Measurements from ENCODE around the gene FOXJ1. TPM values are rescaled to one million over a fixed set of nuclear protein-coding genes. Genes with fewer than 3 reads are reported as not detected.
"Not testable (repeated sequence)": the region's sequence is repeated elsewhere in the genome, so short reads cannot be mapped to it uniquely, and the experiment has no call there.

Gene FOXJ1
- total RNA-seq, 3 donors from 2014 or later (not counting 1 experiment from before 2014, with no cell fraction given): 0.21 to 0.93 (median 0.36) TPM

DNA sequence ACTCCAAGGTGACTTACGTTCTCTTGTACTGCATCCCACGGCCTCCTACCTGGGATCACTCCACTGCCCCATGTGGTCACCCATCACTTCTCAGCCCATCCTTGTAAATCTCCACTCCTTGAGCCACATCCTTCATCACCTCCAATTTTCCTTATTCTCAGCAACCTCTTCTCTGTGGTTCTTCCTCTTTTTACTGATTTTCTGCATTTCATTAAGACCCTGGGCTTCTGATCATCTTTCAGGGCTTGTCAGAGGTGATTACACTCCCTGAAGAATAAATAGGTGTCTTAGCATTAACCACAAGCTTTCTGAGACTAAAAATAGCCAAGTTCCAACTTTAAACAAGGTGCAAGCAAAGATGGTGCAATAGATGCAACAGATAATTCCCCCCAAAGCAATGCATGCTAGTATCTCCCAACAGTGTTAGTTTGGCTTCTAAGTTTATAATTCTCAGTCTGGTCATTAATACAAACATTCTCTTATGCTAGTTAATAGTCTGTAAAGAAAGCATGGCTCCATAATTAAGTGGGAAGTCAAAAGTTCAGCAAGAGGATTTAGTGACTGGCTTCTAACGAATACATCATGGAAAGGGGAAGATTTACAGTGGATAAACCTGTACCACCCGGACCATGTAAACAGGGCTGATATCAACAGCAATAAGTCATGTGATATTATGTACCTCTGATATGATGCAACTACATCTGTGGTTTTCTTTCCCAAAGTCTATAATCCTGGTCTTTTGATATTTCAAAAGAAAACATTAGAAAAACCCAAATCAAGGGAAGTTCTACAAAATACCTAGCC lies 47.4 kb upstream of the FOXJ1 start:
- no peaks in the 10 kb centered on the region for H3K36me3 ChIP-seq (ENCODE audit: control insufficient read depth, insufficient read depth, low read length)
- Mint-ChIP-seq H3K4me1 (peaks cover 42 to 44% of the 10 kb centered on the region in 2 donors), H3K27ac (peak overlapping the region; percentile 3 to 86), H3K27me3 (ENCODE audit: low read depth in 2 of 2) (no peaks in the 10 kb centered on the region), H3K4me3 (peak overlapping the region; percentile 3), H3K9me3 (no peaks in the 10 kb centered on the region), H3K36me3 (no peaks in the 10 kb centered on the region)
- no peak overlapping the region for H3K27ac ChIP-seq (ENCODE audit: low read length)
- H3K9me3 ChIP-seq (ENCODE audit: control insufficient read depth, insufficient read depth, low read length): no peaks in the 10 kb centered on the region
- intact Hi-C loops (cut with micrococcal nuclease): no loop called here
- ATAC-seq (no peak), DNase-seq (no peak)
- no peaks in the 10 kb centered on the region for H3K27me3 ChIP-seq (ENCODE audit: control insufficient read depth, insufficient read depth, low read length)
- peaks cover 32% of the 10 kb centered on the region for H3K4me1 ChIP-seq (ENCODE audit: control insufficient read depth, insufficient read depth, low read length)
- H3K4me3 ChIP-seq (ENCODE audit: low read length): no peak overlapping the region
- TF ChIP-seq, protein P1, sequence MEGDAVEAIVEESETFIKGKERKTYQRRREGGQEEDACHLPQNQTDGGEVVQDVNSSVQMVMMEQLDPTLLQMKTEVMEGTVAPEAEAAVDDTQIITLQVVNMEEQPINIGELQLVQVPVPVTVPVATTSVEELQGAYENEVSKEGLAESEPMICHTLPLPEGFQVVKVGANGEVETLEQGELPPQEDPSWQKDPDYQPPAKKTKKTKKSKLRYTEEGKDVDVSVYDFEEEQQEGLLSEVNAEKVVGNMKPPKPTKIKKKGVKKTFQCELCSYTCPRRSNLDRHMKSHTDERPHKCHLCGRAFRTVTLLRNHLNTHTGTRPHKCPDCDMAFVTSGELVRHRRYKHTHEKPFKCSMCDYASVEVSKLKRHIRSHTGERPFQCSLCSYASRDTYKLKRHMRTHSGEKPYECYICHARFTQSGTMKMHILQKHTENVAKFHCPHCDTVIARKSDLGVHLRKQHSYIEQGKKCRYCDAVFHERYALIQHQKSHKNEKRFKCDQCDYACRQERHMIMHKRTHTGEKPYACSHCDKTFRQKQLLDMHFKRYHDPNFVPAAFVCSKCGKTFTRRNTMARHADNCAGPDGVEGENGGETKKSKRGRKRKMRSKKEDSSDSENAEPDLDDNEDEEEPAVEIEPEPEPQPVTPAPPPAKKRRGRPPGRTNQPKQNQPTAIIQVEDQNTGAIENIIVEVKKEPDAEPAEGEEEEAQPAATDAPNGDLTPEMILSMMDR (IDR thresholded peaks at IDR 0.05): no peak
- 93% methylated on average over 4 of the region's 4 CpGs for WGBS (ENCODE audit: insufficient coverage)

DNA sequence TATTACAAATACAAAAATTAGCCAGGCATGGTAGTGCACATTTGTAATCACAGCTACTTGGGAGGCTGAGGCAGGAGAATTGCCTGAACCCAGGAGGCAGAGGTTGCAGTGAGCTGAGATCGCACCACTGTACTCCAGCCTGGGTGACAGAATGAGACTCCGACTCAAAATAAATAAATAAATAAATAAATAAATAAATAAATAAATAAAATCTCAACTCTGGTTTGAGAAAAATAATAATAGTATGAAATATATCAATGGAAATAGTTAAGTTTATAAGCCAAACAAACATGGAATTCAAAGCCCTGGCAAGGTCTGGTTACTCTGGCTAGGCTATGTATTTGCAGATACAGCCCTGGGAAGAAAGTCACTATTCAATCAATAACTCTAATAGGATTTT lies 45.7 kb upstream of the FOXJ1 start:
- H3K36me3 ChIP-seq (ENCODE audit: control insufficient read depth, insufficient read depth, low read length); H3K27me3 Mint-ChIP-seq (ENCODE audit: low read depth in 2 of 2); DNase-seq; H3K9me3 Mint-ChIP-seq; H3K27ac ChIP-seq (ENCODE audit: low read length); ATAC-seq; H3K4me3 ChIP-seq (ENCODE audit: low read length); H3K9me3 ChIP-seq (ENCODE audit: control insufficient read depth, insufficient read depth, low read length); H3K27me3 ChIP-seq (ENCODE audit: control insufficient read depth, insufficient read depth, low read length); H3K27ac Mint-ChIP-seq; H3K4me3 Mint-ChIP-seq; H3K36me3 Mint-ChIP-seq; intact Hi-C loops (cut with micrococcal nuclease): not testable (repeated sequence)
- H3K4me1 Mint-ChIP-seq: peaks cover 33% of the 10 kb centered on the region in 2 donors
- WGBS (ENCODE audit: insufficient coverage): no CpG with 5 or more reads among the region's 2 CpGs
- H3K4me1 ChIP-seq (ENCODE audit: control insufficient read depth, insufficient read depth, low read length): peaks cover 31% of the 10 kb centered on the region

DNA sequence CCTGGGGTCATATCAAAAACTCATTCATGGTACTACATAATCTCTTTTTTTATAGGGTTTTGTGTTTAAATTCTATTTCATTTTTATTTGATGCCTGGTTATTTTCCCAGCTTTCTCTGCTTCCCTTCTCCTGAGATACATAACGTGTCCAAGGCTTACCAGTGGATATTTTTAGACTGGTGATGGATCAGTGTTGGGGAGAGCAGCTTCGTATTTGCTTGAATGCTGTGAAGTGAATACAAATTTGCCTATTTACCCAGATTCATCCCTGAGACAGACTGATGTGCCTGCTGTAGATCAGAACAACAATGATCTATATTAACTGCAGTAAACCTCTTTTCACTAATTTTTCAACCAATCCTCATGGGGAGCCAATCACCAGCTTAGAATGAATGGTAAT lies 43.2 kb upstream of the FOXJ1 start:
- no peaks in the 10 kb centered on the region for H3K27me3 ChIP-seq (ENCODE audit: control insufficient read depth, insufficient read depth, low read length)
- Mint-ChIP-seq H3K9me3 (no peaks in the 10 kb centered on the region), H3K27me3 (ENCODE audit: low read depth in 2 of 2) (no peaks in the 10 kb centered on the region), H3K4me1 (peaks cover 28 to 31% of the 10 kb centered on the region in 2 donors), H3K27ac (no peak overlapping the region), H3K36me3 (no peaks in the 10 kb centered on the region), H3K4me3 (no peak overlapping the region)
- peaks cover 12% of the 10 kb centered on the region for H3K4me1 ChIP-seq (ENCODE audit: control insufficient read depth, insufficient read depth, low read length)
- ATAC-seq (no peak), DNase-seq (no peak)
- no peak overlapping the region for H3K27ac ChIP-seq (ENCODE audit: low read length)
- no peaks in the 10 kb centered on the region for H3K9me3 ChIP-seq (ENCODE audit: control insufficient read depth, insufficient read depth, low read length)
- TF ChIP-seq, protein P1 (IDR thresholded peaks at IDR 0.05): no peak
- no CpG with 5 or more reads among the region's 2 CpGs for WGBS (ENCODE audit: insufficient coverage)
- H3K36me3 ChIP-seq (ENCODE audit: control insufficient read depth, insufficient read depth, low read length): no peaks in the 10 kb centered on the region
- H3K4me3 ChIP-seq (ENCODE audit: low read length): no peak overlapping the region
- intact Hi-C loops (cut with micrococcal nuclease): no loop called here

DNA sequence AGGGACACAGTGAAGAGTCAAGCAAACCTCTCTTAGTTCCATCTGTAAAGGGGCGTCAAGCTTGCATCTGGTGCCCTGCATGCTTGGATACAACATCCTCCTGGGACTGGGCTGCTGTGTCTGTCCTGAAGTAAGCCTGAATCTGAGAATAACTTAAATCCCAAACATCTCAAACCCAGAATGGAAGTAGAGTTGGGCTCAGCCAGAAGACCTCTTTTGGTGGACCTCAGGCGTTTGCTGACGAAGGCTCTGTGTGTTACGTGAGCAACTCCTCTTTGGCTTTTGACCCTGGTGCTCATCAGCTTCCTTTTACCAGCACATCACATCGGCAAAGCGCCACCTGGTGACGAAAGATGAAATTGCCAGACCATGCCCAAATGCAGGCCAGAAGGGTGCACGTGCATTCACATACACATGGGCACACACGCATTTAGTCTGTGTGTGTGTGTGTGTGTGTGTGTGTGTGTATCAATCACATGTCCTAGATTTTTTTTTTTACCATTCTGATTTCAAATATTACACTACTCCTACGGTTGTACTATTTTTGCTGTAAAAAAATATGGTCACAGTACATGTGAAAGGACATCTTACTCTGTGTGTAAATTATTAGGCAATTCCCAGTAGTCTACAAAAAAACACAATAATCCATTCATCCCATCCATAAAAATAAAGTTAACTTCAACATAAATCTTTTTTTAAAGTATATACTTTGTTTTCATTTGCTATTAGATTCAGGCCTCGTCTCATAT lies 41.1 kb upstream of the FOXJ1 start:
- no peak overlapping the region for H3K4me3 ChIP-seq (ENCODE audit: low read length)
- Mint-ChIP-seq H3K27me3 (ENCODE audit: low read depth in 2 of 2) (no peaks in the 10 kb centered on the region), H3K27ac (peak overlapping the region; percentile 68 to 79), H3K4me1 (peaks cover 14% of the 10 kb centered on the region in 2 donors), H3K4me3 (peak overlapping the region; percentile 13), H3K9me3 (no peaks in the 10 kb centered on the region), H3K36me3 (no peaks in the 10 kb centered on the region)
- H3K9me3 ChIP-seq (ENCODE audit: control insufficient read depth, insufficient read depth, low read length): no peaks in the 10 kb centered on the region
- WGBS (ENCODE audit: insufficient coverage): 10% methylated on average over 8 of the region's 11 CpGs
- ATAC-seq (peak; percentile 93 to 99 (median 96)), DNase-seq (peak; percentile 92 to 97)
- no peaks in the 10 kb centered on the region for H3K36me3 ChIP-seq (ENCODE audit: control insufficient read depth, insufficient read depth, low read length)
- TF ChIP-seq, protein P1 (IDR thresholded peaks at IDR 0.05): peak; percentile 73
- H3K27me3 ChIP-seq (ENCODE audit: control insufficient read depth, insufficient read depth, low read length): no peaks in the 10 kb centered on the region
- peak overlapping the region; percentile 19 for H3K27ac ChIP-seq (ENCODE audit: low read length)
- intact Hi-C loops (cut with micrococcal nuclease): loop anchor here (1.0 to 2.0 kb wide), 3 partner anchors 39 to 97 kb away; no protein-coding TSS in a partner anchor
- peaks cover 13% of the 10 kb centered on the region for H3K4me1 ChIP-seq (ENCODE audit: control insufficient read depth, insufficient read depth, low read length)

Measured in natural killer cell (primary cell).